PC-3 (cell line): ENCODE data around the gene KRT2. TPM values are rescaled to one million over a fixed set of nuclear protein-coding genes. Genes with fewer than 3 reads are reported as not detected.

Experiments used
- ATAC-seq: fragments of 200-7000 bp; cut with Tn5 transposase; 2 replicates; pipeline ENCODE4 v1.9.1; 2020; ENCODE audit warnings: mild to moderate bottlenecking, moderate library complexity
- BruUV-seq: library from RNA; stranded (reverse); fragments of 400-500 nt; replicated peaks from 2 replicates; lab custom pipeline; 2021; lab: Mats Ljungman, UMichigan
- CTCF ChIA-PET: fragments of 300-600 bp; sonication (Branson Sonifier 250); formaldehyde crosslinking; loops from one replicate; lab custom pipeline; 2022; ENCODE audit warnings: antibody characterized with exemption; lab: Charles Lee
- POLR2A ChIA-PET: fragments of 300-600 bp; sonication (Branson Sonifier 250); formaldehyde crosslinking; loops from one replicate; lab custom pipeline; 2022; ENCODE audit warnings: antibody characterized with exemption; ENCODE audit not compliant: unreplicated experiment; lab: Charles Lee
- DNase-seq: peaks from one replicate; pipeline ENCODE4 v3.0.0-alpha.2; 2015
- H2AFZ ChIP-seq: fragments of 300-600 bp; sonication (generic); 2 replicates; pipeline ENCODE4 v1.6.0; 2016; ENCODE audit warnings: antibody characterized with exemption, low read length
- H3F3A ChIP-seq: fragments of 300-600 bp; sonication (generic); one replicate; pipeline ENCODE4 v1.6.0; 2017; ENCODE audit warnings: antibody characterized with exemption, low read length, control low read depth, mild to moderate bottlenecking; ENCODE audit not compliant: unreplicated experiment
- H3K27ac ChIP-seq: fragments of 300-600 bp; sonication (generic); 2 replicates; pipeline ENCODE4 v1.5.1; 2016; ENCODE audit warnings: mild to moderate bottlenecking, low read length
- H3K27me3 ChIP-seq: fragments of 300-600 bp; sonication (generic); 2 replicates; pipeline ENCODE4 v1.6.1; 2016; ENCODE audit warnings: low read length, mixed read lengths
- H3K36me3 ChIP-seq: fragments of 300-600 bp; sonication (generic); 2 replicates; pipeline ENCODE4 v1.6.1; 2016; ENCODE audit warnings: low read depth, mixed run types, low read length, mixed read lengths
- H3K4me1 ChIP-seq: fragments of 300-600 bp; sonication (generic); 2 replicates; pipeline ENCODE4 v1.5.1; 2016; ENCODE audit warnings: low read length; ENCODE audit not compliant: insufficient read depth
- H3K4me2 ChIP-seq: fragments of 300-600 bp; sonication (generic); 2 replicates; pipeline ENCODE4 v1.6.0; 2016; ENCODE audit warnings: low read length
- H3K4me3 ChIP-seq: fragments of 300-600 bp; sonication (generic); 2 replicates; pipeline ENCODE4 v1.5.1; 2016; ENCODE audit warnings: mild to moderate bottlenecking, low read length, mixed read lengths
- H3K79me2 ChIP-seq: fragments of 300-600 bp; sonication (generic); 2 replicates; pipeline ENCODE4 v1.6.1; 2017; ENCODE audit warnings: low read length, mixed read lengths
- H3K9ac ChIP-seq: fragments of 300-600 bp; sonication (generic); 2 replicates; pipeline ENCODE4 v1.6.0; 2016; ENCODE audit warnings: mild to moderate bottlenecking, low read length
- H3K9me2 ChIP-seq: fragments of 300-600 bp; sonication (generic); replicated peaks from 2 replicates; pipeline ENCODE4 v1.6.1; 2016; ENCODE audit warnings: mixed run types, low read length, mixed read lengths
- H3K9me3 ChIP-seq: fragments of 300-600 bp; sonication (generic); 2 replicates; pipeline ENCODE4 v1.6.1; 2016; ENCODE audit warnings: low read length, mixed read lengths
- H4K20me1 ChIP-seq: fragments of 300-600 bp; sonication (generic); 2 replicates; pipeline ENCODE4 v1.6.1; 2016; ENCODE audit warnings: low read length, mixed read lengths
- EZH2 ChIP-seq: fragments of 300-600 bp; sonication (generic); IDR thresholded peaks from one replicate; pipeline ENCODE4 v1.6.1; 2017; ENCODE audit warnings: antibody characterized with exemption, mild to moderate bottlenecking, low read length; ENCODE audit not compliant: unreplicated experiment
- EZH2phosphoT487 ChIP-seq: fragments of 300-600 bp; sonication (generic); IDR thresholded peaks from 2 replicates; pipeline ENCODE4 v1.6.1; 2018; ENCODE audit warnings: mild to moderate bottlenecking, antibody characterized with exemption, low read length, borderline replicate concordance
- intact Hi-C: fragments of 100-400 bp; cut with micrococcal nuclease; formaldehyde crosslinking; loops from 2 replicates; pipeline ENCODE4 v1.9.0; 2023
- total RNA-seq: library from RNA; depleted of rRNA; stranded (reverse); fragments of >200 nt; gene quantifications from 2 replicates; pipeline ENCODE4 v1.2.3, GENCODE V29; 2014
- TF ChIP-seq, protein P1 (sequence below): fragments of 300-600 bp; sonication (generic); conservative IDR thresholded peaks from 2 replicates; pipeline ENCODE4 v1.5.1; 2017; ENCODE audit warnings: antibody characterized with exemption, low read depth, mild to moderate bottlenecking, low read length

Gene KRT2
- total RNA-seq, 1 experiment from 2014 or later, result not detected

DNA sequence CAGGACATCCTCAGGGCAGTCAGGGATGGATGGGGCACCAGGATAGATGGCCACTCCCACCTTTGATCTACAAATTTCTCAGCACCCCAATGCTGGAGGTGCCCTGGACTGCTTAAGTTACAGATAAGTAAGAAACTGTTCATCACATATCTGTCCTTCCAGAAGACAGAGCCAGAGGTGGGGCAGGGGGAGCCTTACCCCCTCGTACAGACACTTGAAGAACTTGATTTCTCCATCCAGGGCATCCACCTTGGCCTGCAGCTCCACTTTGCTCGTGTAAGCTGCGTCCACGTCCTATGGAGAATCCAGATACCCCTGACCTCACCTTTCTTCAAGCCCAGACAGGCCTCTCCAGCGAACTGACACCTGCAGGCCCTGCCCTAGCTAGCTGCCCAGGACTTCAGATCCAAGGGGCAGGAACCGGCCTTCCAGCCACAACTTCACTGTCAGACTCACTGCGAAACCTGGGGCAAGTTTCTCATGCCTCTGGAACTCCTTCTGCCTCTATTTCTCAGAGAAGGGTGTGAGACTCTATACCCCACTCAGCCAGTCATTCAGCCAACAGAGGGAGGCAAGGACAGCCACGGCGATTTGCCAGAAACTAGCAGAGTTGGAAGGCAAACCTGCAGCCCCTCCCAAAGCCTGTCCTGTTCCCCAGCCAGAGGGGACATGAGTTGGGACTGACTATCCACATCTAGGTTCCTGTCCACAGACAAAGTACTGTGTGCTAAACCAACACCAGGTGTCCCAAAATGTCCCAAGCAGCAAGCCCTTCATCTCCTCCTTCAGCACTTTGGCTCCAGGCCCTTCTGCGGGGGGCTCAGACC is 37.4 kb downstream of the KRT2 start:
- Histone ChIP-seq H3K79me2 (no peaks in the 10 kb centered on the region), H3K9me3 (no peaks in the 10 kb centered on the region), H4K20me1 (no peaks in the 10 kb centered on the region), H3K9me2 (no peaks in the 10 kb centered on the region), H3F3A (no peaks in the 10 kb centered on the region), H3K4me2 (no peak overlapping the region), H3K4me1 (no peaks in the 10 kb centered on the region), H3K4me3 (no peak overlapping the region), H3K27ac (no peak overlapping the region), H3K27me3 (peaks cover 58% of the 10 kb centered on the region), H3K9ac (no peak overlapping the region), H3K36me3 (no peaks in the 10 kb centered on the region), H2AFZ (no peak overlapping the region)
- TF ChIP-seq, protein P1, sequence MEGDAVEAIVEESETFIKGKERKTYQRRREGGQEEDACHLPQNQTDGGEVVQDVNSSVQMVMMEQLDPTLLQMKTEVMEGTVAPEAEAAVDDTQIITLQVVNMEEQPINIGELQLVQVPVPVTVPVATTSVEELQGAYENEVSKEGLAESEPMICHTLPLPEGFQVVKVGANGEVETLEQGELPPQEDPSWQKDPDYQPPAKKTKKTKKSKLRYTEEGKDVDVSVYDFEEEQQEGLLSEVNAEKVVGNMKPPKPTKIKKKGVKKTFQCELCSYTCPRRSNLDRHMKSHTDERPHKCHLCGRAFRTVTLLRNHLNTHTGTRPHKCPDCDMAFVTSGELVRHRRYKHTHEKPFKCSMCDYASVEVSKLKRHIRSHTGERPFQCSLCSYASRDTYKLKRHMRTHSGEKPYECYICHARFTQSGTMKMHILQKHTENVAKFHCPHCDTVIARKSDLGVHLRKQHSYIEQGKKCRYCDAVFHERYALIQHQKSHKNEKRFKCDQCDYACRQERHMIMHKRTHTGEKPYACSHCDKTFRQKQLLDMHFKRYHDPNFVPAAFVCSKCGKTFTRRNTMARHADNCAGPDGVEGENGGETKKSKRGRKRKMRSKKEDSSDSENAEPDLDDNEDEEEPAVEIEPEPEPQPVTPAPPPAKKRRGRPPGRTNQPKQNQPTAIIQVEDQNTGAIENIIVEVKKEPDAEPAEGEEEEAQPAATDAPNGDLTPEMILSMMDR, result no peak
- TF ChIP-seq EZH2 (no peak), EZH2phosphoT487 (no peak)
- no peak for ATAC-seq
- no TSS peak for BruUV-seq
- intact Hi-C loops, result no loop called here
- CTCF ChIA-PET, result no interaction called here
- POLR2A ChIA-PET, result no interaction called here
- no peak for DNase-seq

DNA sequence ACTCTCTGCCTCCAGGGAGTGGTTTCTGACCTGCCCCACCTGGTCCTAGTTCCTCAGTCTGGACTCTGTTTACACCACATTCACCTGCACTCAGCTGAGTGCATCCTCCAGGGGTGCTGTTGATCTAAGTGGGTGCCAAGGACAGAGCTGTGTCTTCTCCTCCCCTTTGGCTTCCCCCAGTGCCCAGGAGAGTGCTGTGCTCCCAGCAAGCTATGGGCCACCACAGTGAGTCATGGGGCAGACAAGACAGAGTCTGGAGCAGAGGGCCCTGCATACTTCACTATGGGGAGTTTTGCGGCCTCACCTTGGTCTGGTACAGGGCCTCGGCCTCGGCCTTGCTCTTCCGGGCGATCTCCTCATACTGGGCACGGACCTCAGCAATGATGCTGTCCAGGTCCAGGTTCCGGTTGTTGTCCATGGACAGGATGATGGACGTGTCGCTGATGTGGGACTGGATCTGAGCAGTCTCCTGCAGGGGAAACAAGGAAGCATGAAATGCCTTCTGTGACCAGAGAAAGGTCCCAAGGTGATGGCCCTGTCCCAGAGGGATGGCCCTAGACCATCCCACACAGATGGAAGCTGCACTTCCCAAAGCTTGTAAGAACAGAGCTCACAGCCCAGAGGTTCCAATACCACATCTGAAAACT is 38.5 kb downstream of the KRT2 start:
- Histone ChIP-seq H3K79me2 (no peaks in the 10 kb centered on the region), H3K27ac (no peak overlapping the region), H3K9me2 (no peaks in the 10 kb centered on the region), H3K9me3 (no peaks in the 10 kb centered on the region), H3K9ac (no peak overlapping the region), H3K27me3 (peaks cover 62% of the 10 kb centered on the region), H4K20me1 (no peaks in the 10 kb centered on the region), H3K4me3 (no peak overlapping the region), H3F3A (no peaks in the 10 kb centered on the region), H3K4me1 (no peaks in the 10 kb centered on the region), H3K4me2 (no peak overlapping the region), H3K36me3 (no peaks in the 10 kb centered on the region), H2AFZ (no peak overlapping the region)
- intact Hi-C loops, result no loop called here
- ATAC-seq (no peak), DNase-seq (no peak)
- no peak for TF ChIP-seq EZH2
- TF ChIP-seq, protein P1, result no peak
- ChIA-PET POLR2A (no interaction called here), CTCF (no interaction called here)
- BruUV-seq, result no TSS peak
